IgD-negative memory B cell (primary cell): ENCODE results near the gene ERICH4. TPM values are rescaled to one million over a fixed set of nuclear protein-coding genes. Genes with fewer than 3 reads are reported as not detected.
"Not testable (repeated sequence)": the region's sequence is repeated elsewhere in the genome, so short reads cannot be mapped to it uniquely, and the experiment has no call there.

Source experiments
- H3K27ac Mint-ChIP-seq, 3 donors: one replicate each; pipeline ENCODE4 v1.8.0; 2020 to 2022; ENCODE audit warnings: mild to moderate bottlenecking in 3 of 3, mixed read lengths in 3 of 3, moderate library complexity in 1 of 3
- H3K27me3 Mint-ChIP-seq: one replicate; pipeline ENCODE4 v1.8.0; 2021; ENCODE audit warnings: mixed read lengths
- H3K36me3 Mint-ChIP-seq: one replicate; pipeline ENCODE4 v1.8.0; 2020; ENCODE audit warnings: mild to moderate bottlenecking, mixed read lengths
- H3K4me1 Mint-ChIP-seq, 3 donors: one replicate each; pipeline ENCODE4 v1.8.0; 2020 to 2022; ENCODE audit warnings: mixed read lengths in 3 of 3, mild to moderate bottlenecking in 1 of 3
- H3K4me3 Mint-ChIP-seq, 4 donors: one replicate each; pipeline ENCODE4 v1.8.0; 2020 to 2022; ENCODE audit warnings: mild to moderate bottlenecking in 4 of 4, mixed read lengths in 4 of 4, moderate library complexity in 3 of 4
- H3K9me3 Mint-ChIP-seq, 3 donors: one replicate each; pipeline ENCODE4 v1.8.0; 2020 to 2021; ENCODE audit warnings: mixed read lengths in 3 of 3, mild to moderate bottlenecking in 1 of 3
- polyA plus RNA-seq: library from polyadenylated mRNA; unstranded; fragments of 300-500 nt; fragmentation: Illumina TruSeq; gene quantifications from one replicate; pipeline ENCODE4 v1.2.3, GENCODE V29; 2021

ERICH4 gene
- polyA plus RNA-seq, 1 donor from 2014 or later = not detected

DNA sequence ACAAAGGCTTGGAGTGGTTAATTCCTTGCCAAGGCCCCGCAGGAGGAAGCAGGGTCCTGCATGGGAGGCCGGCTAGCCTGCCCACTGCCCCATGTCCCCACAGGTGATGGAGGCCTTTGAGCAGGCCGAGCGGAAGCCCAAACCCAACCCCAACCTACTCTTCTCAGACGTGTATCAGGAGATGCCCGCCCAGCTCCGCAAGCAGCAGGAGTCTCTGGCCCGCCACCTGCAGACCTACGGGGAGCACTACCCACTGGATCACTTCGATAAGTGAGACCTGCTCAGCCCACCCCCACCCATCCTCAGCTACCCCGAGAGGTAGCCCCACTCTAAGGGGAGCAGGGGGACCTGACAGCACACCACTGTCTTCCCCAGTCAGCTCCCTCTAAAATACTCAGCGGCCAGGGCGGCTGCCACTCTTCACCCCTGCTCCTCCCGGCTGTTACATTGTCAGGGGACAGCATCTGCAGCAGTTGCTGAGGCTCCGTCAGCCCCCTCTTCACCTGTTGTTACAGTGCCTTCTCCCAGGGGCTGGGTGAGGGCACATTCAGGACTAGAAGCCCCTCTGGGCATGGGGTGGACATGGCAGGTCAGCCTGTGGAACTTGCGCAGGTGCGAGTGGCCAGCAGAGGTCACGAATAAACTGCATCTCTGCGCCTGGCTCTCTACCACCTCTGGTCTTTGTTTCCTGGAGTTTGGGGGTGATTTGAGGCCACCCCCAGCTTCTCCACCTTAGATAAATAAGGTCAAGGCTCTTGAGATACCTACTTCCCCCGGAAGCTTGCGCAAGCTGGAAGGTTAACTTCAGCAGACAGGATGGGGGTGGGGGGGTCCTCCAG, 18.4 kb upstream of the ERICH4 start:
- peaks cover 0 to 10% (median 7%) of the 10 kb centered on the region in 3 donors for H3K4me1 Mint-ChIP-seq

DNA sequence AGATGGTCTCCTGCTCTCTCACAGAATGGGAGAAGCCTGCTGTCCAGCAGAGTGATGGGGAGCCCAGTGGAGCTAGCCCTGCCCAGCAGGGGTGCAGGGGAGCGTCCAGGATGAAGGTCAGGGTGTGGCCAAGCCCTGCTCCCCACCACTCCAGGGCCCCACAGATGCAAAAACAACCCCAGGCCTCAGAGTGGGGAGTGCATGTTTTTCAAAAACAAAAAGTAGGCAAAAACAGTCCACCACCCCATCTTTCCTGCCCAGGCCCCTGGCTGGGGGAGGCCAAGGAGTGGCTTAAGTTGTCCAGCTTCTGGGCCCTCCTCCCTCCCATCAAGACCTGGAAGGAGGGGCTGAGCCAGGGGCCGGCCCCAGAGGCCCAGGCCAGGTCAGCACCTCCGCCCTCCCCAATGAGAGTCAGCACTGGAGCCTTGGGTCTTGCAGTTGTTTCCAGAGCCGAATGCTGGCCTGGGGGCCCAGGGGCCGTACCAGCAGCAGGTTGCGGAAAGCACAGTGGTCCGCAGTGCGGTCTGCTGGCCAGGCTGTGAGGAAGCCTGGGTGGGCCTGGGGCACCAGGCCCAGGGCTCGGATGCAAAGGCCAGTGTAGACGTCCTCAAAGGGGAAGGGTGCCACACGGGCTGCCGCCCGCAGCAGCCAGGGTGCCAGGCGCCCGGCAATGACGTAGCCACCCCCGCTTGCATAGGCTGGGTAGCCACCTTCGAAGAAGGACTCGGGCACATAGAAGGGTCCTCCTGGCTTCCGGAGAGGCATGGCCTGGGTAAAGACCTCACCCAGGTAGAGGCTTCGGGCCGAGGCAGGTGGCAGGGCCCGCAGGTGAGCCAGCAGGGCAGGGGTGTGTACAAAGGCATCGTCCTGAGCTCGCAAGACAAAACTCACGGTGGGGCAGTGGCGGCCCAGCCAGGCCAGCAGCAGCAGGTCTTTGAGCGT, 17.5 kb upstream of the ERICH4 start:
- H3K4me3 Mint-ChIP-seq = peak overlapping the region in 1 of 4 donors; percentile 17
- peaks cover 0 to 8% (median 7%) of the 10 kb centered on the region in 3 donors for H3K4me1 Mint-ChIP-seq
- H3K36me3 Mint-ChIP-seq = peaks cover 6% of the 10 kb centered on the region
- H3K9me3 Mint-ChIP-seq = no peaks in the 10 kb centered on the region
- H3K27ac Mint-ChIP-seq = no peak overlapping the region
- H3K27me3 Mint-ChIP-seq = no peaks in the 10 kb centered on the region

More for the DNA sequence above, 18.4 kb upstream of the ERICH4 start:
- peaks cover 6% of the 10 kb centered on the region for H3K36me3 Mint-ChIP-seq
- no peak overlapping the region for H3K27ac Mint-ChIP-seq
- H3K27me3 Mint-ChIP-seq = no peaks in the 10 kb centered on the region
- H3K9me3 Mint-ChIP-seq = no peaks in the 10 kb centered on the region
- H3K4me3 Mint-ChIP-seq = peak overlapping the region in 1 of 4 donors; percentile 17

DNA sequence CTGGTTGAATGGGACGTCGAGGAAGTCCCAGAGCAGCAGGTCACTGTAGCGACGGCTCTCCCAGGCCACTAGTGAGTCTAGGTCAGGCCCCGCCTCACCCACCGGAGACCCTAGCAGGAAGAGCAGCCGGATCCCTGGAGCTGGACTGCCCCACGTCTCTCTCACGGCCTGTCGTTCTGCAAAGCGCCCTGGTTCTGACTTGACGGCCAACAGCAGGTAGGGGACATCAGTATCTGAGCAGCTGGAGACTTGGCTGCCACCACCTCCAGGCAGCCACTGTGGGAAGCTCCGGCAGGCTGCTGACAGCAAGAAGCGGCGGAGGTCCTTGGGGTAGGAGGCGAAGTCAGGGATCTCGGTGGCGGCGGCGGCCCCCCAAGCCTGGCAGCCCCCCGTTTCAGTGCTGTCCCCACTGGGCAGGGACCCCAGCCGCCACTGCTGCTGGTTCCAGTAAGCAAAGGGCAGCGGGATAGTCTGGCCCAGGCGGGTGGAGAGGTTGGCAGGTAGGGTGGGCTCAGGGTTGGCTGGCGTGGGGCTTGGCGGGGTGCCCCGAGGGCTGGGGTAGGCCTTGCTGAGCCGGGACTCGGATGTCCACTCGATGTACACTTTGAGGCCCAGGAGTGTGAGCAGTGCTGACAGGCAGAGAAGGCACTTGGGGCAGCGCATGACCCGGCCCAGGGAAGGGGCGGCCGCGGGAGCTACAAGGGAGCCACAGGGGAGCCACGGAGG, 16.7 kb upstream of the ERICH4 start:
- no peak overlapping the region for H3K27ac Mint-ChIP-seq
- peaks cover 0 to 9% (median 7%) of the 10 kb centered on the region in 3 donors for H3K4me1 Mint-ChIP-seq
- no peaks in the 10 kb centered on the region for H3K9me3 Mint-ChIP-seq
- H3K27me3 Mint-ChIP-seq = no peaks in the 10 kb centered on the region
- H3K4me3 Mint-ChIP-seq = no peak overlapping the region
- peaks cover 4% of the 10 kb centered on the region for H3K36me3 Mint-ChIP-seq

GRCh38 chr19:41426952-41427646, 15.9 kb upstream of the ERICH4 start, which contains the start of gene B3GNT8:
Gene B3GNT8, minus strand, starts transcription at chr19:41427374. Its CDS starts 596 bp downstream, at chr19:41426778.
- Mint-ChIP-seq H3K27ac (no peak within 1 kb of the TSS), H3K36me3 (peaks cover 4% of the 10 kb centered on the region)

GRCh38 chr19:41427647-41428480, 15.1 kb upstream of the ERICH4 start:
- Mint-ChIP-seq H3K9me3 (no peaks in the 10 kb centered on the region), H3K4me1 (peaks cover 0 to 9% (median 7%) of the 10 kb centered on the region in 3 donors)

More at GRCh38 chr19:41426952-41427646, 15.9 kb upstream of the ERICH4 start, which contains the start of gene B3GNT8:
- no peaks in the 10 kb centered on the region for H3K9me3 Mint-ChIP-seq
- H3K4me3 Mint-ChIP-seq = peak within 1 kb of the TSS in 2 of 4 donors; percentile 74 to 87
- peaks cover 0 to 9% (median 7%) of the 10 kb centered on the region in 3 donors for H3K4me1 Mint-ChIP-seq
- H3K27me3 Mint-ChIP-seq = no peaks in the 10 kb centered on the region

DNA sequence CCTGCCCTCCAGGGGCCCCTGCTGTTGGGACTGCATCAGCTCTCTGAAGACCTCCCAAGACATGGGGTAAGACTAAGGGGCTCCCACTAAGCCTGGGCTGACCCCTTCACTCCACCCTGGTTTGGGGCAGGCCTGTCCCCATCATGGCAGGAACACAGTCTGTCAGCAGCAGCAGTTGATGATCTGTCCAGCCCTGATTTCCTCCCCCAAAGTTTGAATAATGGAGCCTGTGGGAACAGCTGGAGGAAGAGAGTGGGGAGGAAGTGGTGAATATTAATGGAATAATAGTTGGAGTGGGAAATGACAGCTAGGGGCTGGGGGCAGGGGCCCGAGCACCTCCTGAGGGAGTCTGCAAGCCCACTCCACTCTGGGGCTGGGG, 14.5 kb upstream of the ERICH4 start:
- Mint-ChIP-seq H3K9me3 (no peaks in the 10 kb centered on the region), H3K4me1 (peaks cover 0 to 9% (median 7%) of the 10 kb centered on the region in 3 donors), H3K27me3 (no peaks in the 10 kb centered on the region), H3K27ac (peak overlapping the region in 2 of 3 donors; percentile 46 to 62), H3K36me3 (peaks cover 2% of the 10 kb centered on the region), H3K4me3 (no peak overlapping the region)

More at GRCh38 chr19:41427647-41428480, 15.1 kb upstream of the ERICH4 start:
- peaks cover 2% of the 10 kb centered on the region for H3K36me3 Mint-ChIP-seq
- H3K27ac Mint-ChIP-seq = peak overlapping the region in 1 of 3 donors; percentile 62
- H3K4me3 Mint-ChIP-seq = peak overlapping the region in 2 of 4 donors; percentile 74 to 87
- no peaks in the 10 kb centered on the region for H3K27me3 Mint-ChIP-seq

DNA sequence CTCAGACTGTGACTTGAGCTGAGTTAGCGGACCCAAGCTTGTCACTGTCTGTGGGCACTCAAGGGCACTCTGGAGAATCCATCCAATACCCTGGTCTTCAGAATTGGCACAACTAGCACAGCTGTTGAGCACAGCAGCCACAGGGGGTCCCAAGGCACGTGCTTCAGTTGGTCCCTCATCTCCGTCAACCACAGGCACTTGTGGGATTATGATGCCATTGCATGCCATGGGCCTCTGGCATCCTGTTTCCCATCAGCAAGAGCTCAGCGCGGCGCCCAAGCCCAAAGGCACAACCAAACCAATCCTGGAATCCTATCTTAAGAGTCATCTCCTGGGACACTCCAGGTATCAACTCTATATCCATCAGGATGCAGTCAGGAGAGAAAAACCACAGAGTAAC, 12.0 kb upstream of the ERICH4 start:
- no peaks in the 10 kb centered on the region for H3K9me3 Mint-ChIP-seq
- peaks cover 0 to 9% (median 7%) of the 10 kb centered on the region in 3 donors for H3K4me1 Mint-ChIP-seq
- H3K36me3 Mint-ChIP-seq = peaks cover 2% of the 10 kb centered on the region
- no peaks in the 10 kb centered on the region for H3K27me3 Mint-ChIP-seq
- H3K27ac Mint-ChIP-seq = peak overlapping the region in 1 of 3 donors; percentile 76
- no peak overlapping the region for H3K4me3 Mint-ChIP-seq

GRCh38 chr19:41431426-41432386, 11.2 kb upstream of the ERICH4 start:
- H3K4me1 Mint-ChIP-seq = peaks cover 0 to 11% (median 9%) of the 10 kb centered on the region in 3 donors
- H3K9me3 Mint-ChIP-seq = no peaks in the 10 kb centered on the region
- H3K4me3 Mint-ChIP-seq = no peak overlapping the region
- H3K27me3 Mint-ChIP-seq = no peaks in the 10 kb centered on the region
- peak overlapping the region in 1 of 3 donors; percentile 50 for H3K27ac Mint-ChIP-seq
- H3K36me3 Mint-ChIP-seq = peaks cover under 1% of the 10 kb centered on the region

DNA sequence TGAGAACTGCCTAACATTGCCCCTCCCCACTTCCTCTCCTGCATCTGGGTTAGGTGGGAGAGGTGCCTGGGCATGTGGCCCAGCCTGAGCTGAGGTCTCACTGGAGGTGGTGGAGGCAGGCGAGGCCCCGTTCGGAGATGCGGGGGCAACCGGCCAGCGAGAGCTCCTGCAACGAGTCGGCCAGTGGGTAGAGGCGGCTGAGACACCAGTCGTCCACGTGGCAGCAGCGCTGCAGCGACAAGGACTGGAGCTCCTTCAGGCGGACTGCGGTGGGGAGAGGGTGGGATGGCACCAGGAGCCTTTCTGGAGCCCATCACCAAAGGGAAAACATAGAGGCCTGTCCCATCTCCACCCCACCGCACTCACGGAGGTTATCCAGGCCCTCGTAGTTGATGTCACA, 9.8 kb upstream of the ERICH4 start:
- no peak overlapping the region for H3K27ac Mint-ChIP-seq
- no peaks in the 10 kb centered on the region for H3K27me3 Mint-ChIP-seq
- no peak overlapping the region for H3K4me3 Mint-ChIP-seq
- H3K36me3 Mint-ChIP-seq = peaks cover 1% of the 10 kb centered on the region
- peaks cover 0 to 8% (median 7%) of the 10 kb centered on the region in 3 donors for H3K4me1 Mint-ChIP-seq
- no peaks in the 10 kb centered on the region for H3K9me3 Mint-ChIP-seq

DNA sequence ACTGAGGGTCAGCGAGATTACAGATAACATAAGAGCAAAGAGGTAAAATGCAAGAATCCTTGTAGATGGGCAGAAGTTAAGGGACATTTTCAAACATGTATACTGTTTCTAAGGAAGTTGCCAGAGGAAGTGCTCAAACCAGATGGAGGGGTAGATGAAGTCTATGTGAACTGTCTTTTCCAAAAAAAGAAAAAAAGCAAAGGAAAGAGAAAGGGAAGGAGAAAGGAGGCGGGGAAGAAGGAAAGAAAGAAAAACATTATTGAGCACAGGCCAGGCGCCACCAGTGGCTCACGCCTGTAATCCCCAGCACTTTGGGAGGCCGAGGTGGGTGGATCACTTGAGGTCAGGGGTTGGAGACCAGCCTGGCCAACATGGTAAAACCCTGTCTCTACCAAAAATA, 8.5 kb upstream of the ERICH4 start:
- Mint-ChIP-seq H3K27ac (no peak overlapping the region), H3K27me3 (no peaks in the 10 kb centered on the region)

DNA sequence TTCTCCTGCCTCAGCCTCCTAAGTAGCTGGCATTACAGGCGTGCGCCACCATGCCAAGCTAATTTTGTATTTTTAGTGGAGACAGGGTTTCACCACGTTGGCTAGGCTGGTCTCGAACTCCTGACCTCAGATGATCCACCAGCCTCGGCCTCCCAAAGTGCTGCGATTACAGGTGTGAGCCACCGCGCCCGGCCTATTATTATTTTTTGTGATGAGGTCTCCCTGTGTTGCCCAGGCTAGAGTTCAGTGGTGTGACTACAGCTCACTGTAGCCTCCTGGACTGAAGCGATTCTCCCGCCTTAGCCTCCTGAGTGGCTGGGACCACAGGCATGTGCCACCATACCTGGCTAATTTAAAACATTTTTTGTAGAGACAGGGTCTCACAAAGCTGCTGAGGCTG, 7.6 kb upstream of the ERICH4 start:
- H3K27ac Mint-ChIP-seq, H3K4me3 Mint-ChIP-seq: not testable (repeated sequence)

More for the DNA sequence above, 8.5 kb upstream of the ERICH4 start:
- Mint-ChIP-seq H3K4me3 (no peak overlapping the region), H3K36me3 (peaks cover 1% of the 10 kb centered on the region), H3K9me3 (no peaks in the 10 kb centered on the region), H3K4me1 (peaks cover 0 to 12% (median 9%) of the 10 kb centered on the region in 3 donors)

DNA sequence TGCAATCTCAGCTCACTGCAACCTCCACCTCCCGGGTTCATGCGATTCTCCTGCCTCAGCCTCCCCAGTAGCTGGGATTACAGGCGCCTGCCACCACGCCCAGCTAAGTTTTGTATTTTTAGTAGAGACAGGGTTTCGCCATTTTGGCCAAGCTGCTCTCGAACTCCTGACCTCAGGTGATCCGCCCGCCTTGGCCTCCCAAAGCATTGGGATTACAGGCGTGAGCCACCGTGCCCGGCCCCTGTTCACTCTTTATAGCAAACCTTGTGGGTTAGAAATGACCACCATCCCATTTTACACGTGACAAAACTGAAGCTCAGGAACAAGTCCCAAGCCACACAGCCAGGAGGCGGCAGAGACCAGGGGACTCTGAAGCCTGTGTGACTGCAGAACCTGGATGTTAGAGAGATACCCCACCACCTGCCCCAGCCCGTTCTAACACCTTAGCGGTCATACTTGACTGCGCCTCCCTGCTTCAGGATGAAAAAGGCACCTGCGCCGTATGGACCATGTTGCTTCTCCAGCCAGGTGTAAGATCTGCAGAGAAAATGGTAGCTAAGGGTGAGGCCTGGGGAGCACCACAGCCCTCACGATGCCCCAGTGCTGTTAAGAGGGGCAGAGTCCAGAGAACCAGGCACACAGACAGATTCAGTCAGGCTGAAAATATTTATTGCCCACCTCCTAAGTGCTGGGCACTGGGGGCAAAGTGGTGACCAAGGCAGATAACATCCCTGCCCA, 6.9 kb upstream of the ERICH4 start:
- H3K27ac Mint-ChIP-seq = no peak overlapping the region
- no peaks in the 10 kb centered on the region for H3K9me3 Mint-ChIP-seq
- peaks cover 0 to 14% (median 11%) of the 10 kb centered on the region in 3 donors for H3K4me1 Mint-ChIP-seq
- H3K4me3 Mint-ChIP-seq = peak overlapping the region in 3 of 4 donors; percentile 20 to 71 (median 60)
- peaks cover 1% of the 10 kb centered on the region for H3K36me3 Mint-ChIP-seq
- no peaks in the 10 kb centered on the region for H3K27me3 Mint-ChIP-seq

More for the DNA sequence above, 7.6 kb upstream of the ERICH4 start:
- H3K9me3 Mint-ChIP-seq, H3K27me3 Mint-ChIP-seq, H3K36me3 Mint-ChIP-seq: not testable (repeated sequence)
- peaks cover 0 to 15% (median 9%) of the 10 kb centered on the region in 3 donors for H3K4me1 Mint-ChIP-seq
